HL-60 (cell line): ENCODE data around the gene ADAT3.

Experiments
- DNase-seq, 2 experiments: peaks; one replicate each; pipeline ENCODE4 v3.0.0-alpha.2; 2010 to 2020; ENCODE audit warnings: low read depth in 1 of 2, low spot score in 1 of 2
- H3K27ac ChIP-seq: fragments of 250-450 bp; sonication (Bioruptor Pico); replicated peaks from 2 replicates; pipeline ENCODE4 v1.5.1; 2020; ENCODE audit warnings: mild to moderate bottlenecking, moderate library complexity
- H3K27me3 ChIP-seq: fragments of 250-450 bp; sonication (Bioruptor Pico); 2 replicates; pipeline ENCODE4 v1.5.1; 2021; ENCODE audit warnings: mild to moderate bottlenecking, moderate library complexity; ENCODE audit not compliant: insufficient read depth, poor library complexity, severe bottlenecking
- H3K4me3 ChIP-seq: replicated peaks from 2 replicates; pipeline ENCODE4 v1.5.1; 2011; ENCODE audit warnings: mild to moderate bottlenecking, control low read depth, low read length; ENCODE audit not compliant: insufficient read depth
- GABPA ChIP-seq: IDR thresholded peaks from 2 replicates; pipeline ENCODE4 v1.6.1; 2012; ENCODE audit warnings: low read depth
- POLR2AphosphoS5 ChIP-seq: IDR thresholded peaks from 2 replicates; pipeline ENCODE4 v1.6.1; 2012; ENCODE audit warnings: low read depth
- SPI1 ChIP-seq: IDR thresholded peaks from 2 replicates; pipeline ENCODE4 v1.6.1; 2012; ENCODE audit warnings: low read depth, mild to moderate bottlenecking, borderline replicate concordance
- TF ChIP-seq, protein P1 (sequence below): IDR thresholded peaks from one replicate; pipeline ENCODE4 v1.5.1; 2011; ENCODE audit warnings: low read length, control low read depth, inconsistent platforms; ENCODE audit not compliant: insufficient read depth
- TF ChIP-seq, protein P2 (sequence below): IDR thresholded peaks from 2 replicates; pipeline ENCODE4 v1.6.1; 2012; ENCODE audit warnings: low read depth; ENCODE audit not compliant: insufficient replicate concordance

ADAT3 gene

DNA sequence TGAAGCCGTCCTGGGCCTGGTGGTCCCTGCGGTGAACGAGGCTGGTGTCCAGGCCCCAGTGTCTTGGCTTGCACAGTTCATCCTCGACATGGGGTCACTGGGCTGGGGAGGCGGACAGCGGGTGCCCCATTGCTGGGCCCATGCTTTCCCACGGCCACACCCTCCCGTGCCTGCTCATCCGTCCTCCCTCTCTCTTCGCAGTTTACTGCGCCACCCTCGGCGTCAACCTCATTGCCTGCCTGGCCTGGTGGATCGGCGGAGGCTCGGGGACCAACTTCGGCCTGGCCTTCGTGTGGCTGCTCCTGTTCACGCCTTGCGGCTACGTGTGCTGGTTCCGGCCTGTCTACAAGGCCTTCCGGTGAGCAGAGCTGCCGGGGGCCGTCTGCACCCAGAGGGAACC, 12.7 kb downstream of the ADAT3 start:
- H3K4me3 ChIP-seq = no peak overlapping the region
- H3K27ac ChIP-seq = no peak overlapping the region
- H3K27me3 ChIP-seq = no peaks in the 10 kb centered on the region
- no peak for DNase-seq
- TF ChIP-seq SPI1 = no peak
- TF ChIP-seq, protein P1, sequence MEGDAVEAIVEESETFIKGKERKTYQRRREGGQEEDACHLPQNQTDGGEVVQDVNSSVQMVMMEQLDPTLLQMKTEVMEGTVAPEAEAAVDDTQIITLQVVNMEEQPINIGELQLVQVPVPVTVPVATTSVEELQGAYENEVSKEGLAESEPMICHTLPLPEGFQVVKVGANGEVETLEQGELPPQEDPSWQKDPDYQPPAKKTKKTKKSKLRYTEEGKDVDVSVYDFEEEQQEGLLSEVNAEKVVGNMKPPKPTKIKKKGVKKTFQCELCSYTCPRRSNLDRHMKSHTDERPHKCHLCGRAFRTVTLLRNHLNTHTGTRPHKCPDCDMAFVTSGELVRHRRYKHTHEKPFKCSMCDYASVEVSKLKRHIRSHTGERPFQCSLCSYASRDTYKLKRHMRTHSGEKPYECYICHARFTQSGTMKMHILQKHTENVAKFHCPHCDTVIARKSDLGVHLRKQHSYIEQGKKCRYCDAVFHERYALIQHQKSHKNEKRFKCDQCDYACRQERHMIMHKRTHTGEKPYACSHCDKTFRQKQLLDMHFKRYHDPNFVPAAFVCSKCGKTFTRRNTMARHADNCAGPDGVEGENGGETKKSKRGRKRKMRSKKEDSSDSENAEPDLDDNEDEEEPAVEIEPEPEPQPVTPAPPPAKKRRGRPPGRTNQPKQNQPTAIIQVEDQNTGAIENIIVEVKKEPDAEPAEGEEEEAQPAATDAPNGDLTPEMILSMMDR = no peak
- TF ChIP-seq GABPA = no peak
- TF ChIP-seq, protein P2, sequence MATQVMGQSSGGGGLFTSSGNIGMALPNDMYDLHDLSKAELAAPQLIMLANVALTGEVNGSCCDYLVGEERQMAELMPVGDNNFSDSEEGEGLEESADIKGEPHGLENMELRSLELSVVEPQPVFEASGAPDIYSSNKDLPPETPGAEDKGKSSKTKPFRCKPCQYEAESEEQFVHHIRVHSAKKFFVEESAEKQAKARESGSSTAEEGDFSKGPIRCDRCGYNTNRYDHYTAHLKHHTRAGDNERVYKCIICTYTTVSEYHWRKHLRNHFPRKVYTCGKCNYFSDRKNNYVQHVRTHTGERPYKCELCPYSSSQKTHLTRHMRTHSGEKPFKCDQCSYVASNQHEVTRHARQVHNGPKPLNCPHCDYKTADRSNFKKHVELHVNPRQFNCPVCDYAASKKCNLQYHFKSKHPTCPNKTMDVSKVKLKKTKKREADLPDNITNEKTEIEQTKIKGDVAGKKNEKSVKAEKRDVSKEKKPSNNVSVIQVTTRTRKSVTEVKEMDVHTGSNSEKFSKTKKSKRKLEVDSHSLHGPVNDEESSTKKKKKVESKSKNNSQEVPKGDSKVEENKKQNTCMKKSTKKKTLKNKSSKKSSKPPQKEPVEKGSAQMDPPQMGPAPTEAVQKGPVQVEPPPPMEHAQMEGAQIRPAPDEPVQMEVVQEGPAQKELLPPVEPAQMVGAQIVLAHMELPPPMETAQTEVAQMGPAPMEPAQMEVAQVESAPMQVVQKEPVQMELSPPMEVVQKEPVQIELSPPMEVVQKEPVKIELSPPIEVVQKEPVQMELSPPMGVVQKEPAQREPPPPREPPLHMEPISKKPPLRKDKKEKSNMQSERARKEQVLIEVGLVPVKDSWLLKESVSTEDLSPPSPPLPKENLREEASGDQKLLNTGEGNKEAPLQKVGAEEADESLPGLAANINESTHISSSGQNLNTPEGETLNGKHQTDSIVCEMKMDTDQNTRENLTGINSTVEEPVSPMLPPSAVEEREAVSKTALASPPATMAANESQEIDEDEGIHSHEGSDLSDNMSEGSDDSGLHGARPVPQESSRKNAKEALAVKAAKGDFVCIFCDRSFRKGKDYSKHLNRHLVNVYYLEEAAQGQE = no peak
- TF ChIP-seq POLR2AphosphoS5 = no peak

DNA sequence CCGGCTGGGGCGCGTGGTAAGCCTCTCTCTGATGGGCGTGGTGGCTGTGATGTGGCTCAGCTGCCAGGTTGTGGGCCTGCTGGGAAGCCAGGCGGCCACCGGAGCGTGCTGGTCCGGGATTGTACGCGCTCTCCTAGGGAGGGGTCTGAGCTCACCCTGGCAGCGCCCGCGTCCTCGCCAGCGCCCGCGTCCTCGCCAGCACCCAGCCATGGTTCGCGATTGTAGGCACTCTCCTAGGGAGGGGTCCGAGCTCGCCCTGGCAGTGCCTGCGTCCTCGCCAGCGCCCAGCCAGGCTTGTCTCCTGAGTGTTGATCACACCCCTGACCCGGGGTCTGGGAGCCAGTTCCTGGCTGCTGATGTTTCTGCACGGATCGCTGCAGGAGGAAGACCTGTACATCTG, 13.8 kb downstream of the ADAT3 start:
- no peak for TF ChIP-seq GABPA
- TF ChIP-seq, protein P1 = no peak
- TF ChIP-seq, protein P2 = no peak
- TF ChIP-seq POLR2AphosphoS5 = no peak
- TF ChIP-seq SPI1 = no peak
- Histone ChIP-seq H3K27ac (no peak overlapping the region), H3K4me3 (no peak overlapping the region), H3K27me3 (no peaks in the 10 kb centered on the region)
- DNase-seq = no peak

DNA sequence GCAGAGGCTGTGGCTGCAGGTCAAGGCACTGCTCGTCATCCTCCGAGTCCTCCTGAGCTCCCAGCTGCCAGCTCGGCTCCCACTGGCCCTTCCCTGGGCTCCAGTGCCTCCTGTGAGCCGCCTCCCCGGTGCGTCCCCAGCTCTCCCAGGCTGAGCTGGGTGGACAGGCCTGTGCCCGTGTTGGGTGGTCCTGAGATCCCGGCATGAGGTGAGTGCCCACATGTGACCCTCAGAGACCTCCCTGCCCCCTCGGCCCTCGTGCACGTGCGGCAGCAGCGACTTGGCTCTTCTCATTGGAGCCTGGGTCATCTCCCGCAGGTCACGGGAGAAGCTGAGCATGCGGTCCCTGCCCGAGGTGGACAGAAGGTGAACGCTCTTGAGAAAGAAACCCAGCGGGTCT, 15.4 kb downstream of the ADAT3 start:
- TF ChIP-seq SPI1 (no peak), GABPA (no peak), POLR2AphosphoS5 (no peak)
- TF ChIP-seq, protein P2 = no peak
- TF ChIP-seq, protein P1 = no peak
- Histone ChIP-seq H3K27ac (no peak overlapping the region), H3K4me3 (no peak overlapping the region), H3K27me3 (no peaks in the 10 kb centered on the region)
- DNase-seq = no peak
